ENCODE results near the gene MGAT3.

The MGAT3 gene

DNA sequence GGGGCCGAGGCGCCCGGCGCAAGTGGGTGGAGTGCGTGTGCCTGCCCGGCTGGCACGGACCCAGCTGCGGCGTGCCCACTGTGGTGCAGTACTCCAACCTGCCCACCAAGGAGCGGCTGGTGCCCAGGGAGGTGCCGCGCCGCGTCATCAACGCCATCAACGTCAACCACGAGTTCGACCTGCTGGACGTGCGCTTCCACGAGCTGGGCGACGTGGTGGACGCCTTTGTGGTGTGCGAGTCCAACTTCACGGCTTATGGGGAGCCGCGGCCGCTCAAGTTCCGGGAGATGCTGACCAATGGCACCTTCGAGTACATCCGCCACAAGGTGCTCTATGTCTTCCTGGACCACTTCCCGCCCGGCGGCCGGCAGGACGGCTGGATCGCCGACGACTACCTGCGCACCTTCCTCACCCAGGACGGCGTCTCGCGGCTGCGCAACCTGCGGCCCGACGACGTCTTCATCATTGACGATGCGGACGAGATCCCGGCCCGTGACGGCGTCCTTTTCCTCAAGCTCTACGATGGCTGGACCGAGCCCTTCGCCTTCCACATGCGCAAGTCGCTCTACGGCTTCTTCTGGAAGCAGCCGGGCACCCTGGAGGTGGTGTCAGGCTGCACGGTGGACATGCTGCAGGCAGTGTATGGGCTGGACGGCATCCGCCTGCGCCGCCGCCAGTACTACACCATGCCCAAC, 31.2 kb downstream of the MGAT3 start:
- Histone ChIP-seq H3K4me3 (ENCODE audit: low read depth, low read length) (no peak overlapping the region), H3K9me3 (no peaks in the 10 kb centered on the region), H3K36me3 (no peaks in the 10 kb centered on the region), H3K27me3 (no peaks in the 10 kb centered on the region), H3K4me1 (peaks cover 8% of the 10 kb centered on the region)
- no peak for DNase-seq
- TF ChIP-seq, protein P1, sequence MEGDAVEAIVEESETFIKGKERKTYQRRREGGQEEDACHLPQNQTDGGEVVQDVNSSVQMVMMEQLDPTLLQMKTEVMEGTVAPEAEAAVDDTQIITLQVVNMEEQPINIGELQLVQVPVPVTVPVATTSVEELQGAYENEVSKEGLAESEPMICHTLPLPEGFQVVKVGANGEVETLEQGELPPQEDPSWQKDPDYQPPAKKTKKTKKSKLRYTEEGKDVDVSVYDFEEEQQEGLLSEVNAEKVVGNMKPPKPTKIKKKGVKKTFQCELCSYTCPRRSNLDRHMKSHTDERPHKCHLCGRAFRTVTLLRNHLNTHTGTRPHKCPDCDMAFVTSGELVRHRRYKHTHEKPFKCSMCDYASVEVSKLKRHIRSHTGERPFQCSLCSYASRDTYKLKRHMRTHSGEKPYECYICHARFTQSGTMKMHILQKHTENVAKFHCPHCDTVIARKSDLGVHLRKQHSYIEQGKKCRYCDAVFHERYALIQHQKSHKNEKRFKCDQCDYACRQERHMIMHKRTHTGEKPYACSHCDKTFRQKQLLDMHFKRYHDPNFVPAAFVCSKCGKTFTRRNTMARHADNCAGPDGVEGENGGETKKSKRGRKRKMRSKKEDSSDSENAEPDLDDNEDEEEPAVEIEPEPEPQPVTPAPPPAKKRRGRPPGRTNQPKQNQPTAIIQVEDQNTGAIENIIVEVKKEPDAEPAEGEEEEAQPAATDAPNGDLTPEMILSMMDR (IDR thresholded peaks at IDR 0.05; ENCODE audit: low read depth, low read length): no peak

DNA sequence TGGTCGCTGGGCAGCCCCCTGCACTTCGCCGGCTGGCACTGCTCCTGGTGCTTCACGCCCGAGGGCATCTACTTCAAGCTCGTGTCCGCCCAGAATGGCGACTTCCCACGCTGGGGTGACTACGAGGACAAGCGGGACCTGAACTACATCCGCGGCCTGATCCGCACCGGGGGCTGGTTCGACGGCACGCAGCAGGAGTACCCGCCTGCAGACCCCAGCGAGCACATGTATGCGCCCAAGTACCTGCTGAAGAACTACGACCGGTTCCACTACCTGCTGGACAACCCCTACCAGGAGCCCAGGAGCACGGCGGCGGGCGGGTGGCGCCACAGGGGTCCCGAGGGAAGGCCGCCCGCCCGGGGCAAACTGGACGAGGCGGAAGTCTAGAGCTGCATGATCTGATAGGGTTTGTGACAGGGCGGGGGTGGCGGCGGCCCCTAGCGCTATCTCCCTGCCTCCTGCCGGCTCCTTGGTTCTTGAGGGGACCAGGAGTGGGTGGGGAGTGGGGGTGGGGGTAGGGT, 31.8 kb downstream of the MGAT3 start:
- Histone ChIP-seq H3K27me3 (no peaks in the 10 kb centered on the region), H3K4me1 (peaks cover 8% of the 10 kb centered on the region), H3K4me3 (ENCODE audit: low read depth, low read length) (no peak overlapping the region), H3K36me3 (no peaks in the 10 kb centered on the region), H3K9me3 (no peaks in the 10 kb centered on the region)
- DNase-seq: no peak
- TF ChIP-seq, protein P1 (IDR thresholded peaks at IDR 0.05; ENCODE audit: low read depth, low read length): no peak

DNA sequence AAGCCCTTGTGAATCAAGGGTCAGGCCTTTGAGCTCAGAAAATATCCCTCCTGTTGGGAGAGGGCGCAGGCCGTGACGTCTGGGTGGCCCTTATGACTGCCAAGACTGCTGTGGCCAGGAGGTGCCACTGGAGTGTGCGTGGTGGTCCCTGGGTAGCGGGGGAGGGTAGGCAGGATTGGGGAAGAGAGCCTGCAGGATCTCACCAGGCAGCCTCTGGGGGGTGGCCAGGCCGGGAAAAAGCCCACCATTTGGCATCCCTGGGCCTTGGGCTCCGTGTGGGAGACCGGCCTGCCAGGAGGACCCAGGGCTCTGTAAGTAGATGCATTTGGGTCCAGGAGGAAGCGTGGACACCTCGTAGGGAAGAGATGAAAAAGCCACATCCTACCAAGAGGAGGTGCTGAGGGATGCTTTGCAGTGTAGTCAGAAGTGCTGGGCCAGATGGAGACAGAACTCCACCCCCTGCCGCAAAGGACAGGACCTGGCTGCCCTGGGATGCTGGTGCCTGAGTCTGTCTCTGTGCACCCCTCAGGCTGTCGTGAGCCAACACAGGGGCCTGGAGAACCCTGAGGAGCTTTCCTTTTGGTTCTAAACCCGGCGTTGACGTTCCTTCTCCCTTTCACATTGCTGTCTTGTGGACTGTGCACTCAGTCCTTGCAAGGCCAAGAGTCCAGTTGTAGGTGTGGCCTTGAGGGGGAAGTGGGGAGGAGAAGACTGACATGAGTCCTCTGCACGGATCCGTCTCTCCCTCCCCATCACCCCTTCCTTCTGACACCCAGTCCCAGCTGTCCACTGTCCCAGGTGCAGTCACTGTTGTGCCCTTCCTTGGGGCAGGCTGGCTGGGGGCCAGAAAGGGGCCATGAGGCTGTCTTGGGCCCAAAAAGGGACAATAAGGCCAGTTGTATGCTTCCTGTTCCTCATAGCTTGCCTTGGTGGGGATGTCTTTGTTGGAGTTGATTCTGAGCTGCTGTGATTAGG, 32.6 kb downstream of the MGAT3 start:
- peaks cover 8% of the 10 kb centered on the region for H3K4me1 ChIP-seq
- DNase-seq: no peak
- H3K4me3 ChIP-seq (ENCODE audit: low read depth, low read length): no peak overlapping the region; the same call in 1 of the 2 replicates
- no peaks in the 10 kb centered on the region for H3K9me3 ChIP-seq
- no peaks in the 10 kb centered on the region for H3K36me3 ChIP-seq
- TF ChIP-seq, protein P1 (IDR thresholded peaks at IDR 0.05; ENCODE audit: low read depth, low read length): no peak
- H3K27me3 ChIP-seq: no peaks in the 10 kb centered on the region

DNA sequence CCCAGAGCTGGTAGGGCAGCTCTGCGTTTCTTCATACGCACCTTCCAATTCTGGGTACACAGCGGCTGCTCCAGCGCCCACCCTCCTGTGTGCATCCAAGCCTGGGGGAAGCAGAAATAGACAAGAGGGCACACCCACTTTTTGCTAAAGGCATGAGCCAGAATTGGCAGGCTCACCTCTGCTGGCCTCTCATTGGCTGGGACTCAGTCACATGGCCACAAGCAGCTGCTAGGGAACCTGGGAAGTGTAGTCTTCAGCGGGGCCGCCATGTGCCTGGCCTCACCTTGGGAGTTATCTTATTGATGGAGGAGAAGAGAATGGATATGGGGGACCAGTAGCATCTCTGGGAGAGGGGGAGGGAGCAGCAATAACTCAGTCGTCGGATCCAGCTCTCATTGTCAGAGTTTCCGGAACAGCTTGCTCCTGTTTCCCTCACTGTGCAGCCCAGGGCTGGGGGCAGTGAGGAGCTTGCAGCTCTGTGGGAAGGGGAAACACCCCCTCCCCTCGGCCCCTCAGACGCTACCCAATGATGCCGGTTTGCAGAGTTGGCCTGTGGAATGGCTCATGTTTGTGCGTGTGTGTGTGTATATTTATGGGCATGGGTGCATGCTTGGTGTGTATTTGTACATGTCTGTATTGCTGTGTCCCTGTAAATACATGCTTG, 33.5 kb downstream of the MGAT3 start:
- Histone ChIP-seq H3K4me3 (ENCODE audit: low read depth, low read length) (no peak overlapping the region; the same call in 1 of the 2 replicates), H3K4me1 (peaks cover 8% of the 10 kb centered on the region), H3K9me3 (no peaks in the 10 kb centered on the region), H3K27me3 (no peaks in the 10 kb centered on the region), H3K36me3 (no peaks in the 10 kb centered on the region)
- DNase-seq: peak; percentile 90
- TF ChIP-seq, protein P1 (IDR thresholded peaks at IDR 0.05; ENCODE audit: low read depth, low read length): no peak

DNA sequence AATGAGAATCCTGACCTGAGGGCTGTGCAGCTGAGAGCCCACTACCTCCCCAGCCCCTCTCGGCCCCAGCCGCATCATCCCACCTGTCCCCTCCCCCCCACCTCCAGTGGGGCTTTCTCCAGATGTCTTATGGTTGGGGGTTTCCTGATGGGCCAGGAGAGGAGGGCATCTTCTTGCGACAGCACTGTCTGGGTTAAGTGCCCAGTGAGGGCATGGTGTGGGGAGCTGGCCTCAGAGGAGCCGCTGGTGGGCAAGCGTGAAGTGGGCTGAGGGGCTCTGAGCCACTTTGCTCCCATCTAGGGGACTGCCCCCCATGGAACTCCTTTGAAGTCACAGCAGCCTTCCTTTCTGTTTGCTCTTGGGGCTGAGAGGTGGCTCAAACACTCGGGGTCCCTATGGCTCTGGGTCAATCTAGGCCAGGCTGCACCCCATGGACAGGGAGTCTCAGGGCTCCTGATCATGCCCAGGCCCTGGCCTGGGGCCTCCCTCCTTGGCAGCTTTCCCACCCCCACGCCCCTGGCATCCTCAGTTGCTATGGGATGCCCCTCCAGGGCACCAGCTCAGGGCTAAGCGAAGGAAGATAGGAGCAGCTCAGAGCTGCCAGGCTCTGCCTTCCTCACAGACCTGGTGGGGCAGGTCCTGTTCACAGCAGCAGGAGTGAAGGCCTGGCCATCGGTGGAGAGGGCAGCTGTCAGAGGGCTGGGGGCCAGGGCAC, 34.3 kb downstream of the MGAT3 start:
- H3K9me3 ChIP-seq: no peaks in the 10 kb centered on the region
- TF ChIP-seq, protein P1 (IDR thresholded peaks at IDR 0.05; ENCODE audit: low read depth, low read length): no peak
- no peak for DNase-seq
- no peaks in the 10 kb centered on the region for H3K27me3 ChIP-seq
- H3K4me1 ChIP-seq: peaks cover 8% of the 10 kb centered on the region
- H3K4me3 ChIP-seq (ENCODE audit: low read depth, low read length): no peak overlapping the region
- H3K36me3 ChIP-seq: no peaks in the 10 kb centered on the region
